Stimulated activated CD8-positive, alpha-beta memory T cell treated with anti-CD3 and anti-CD28 coated beads, Interleukin-4, amount 100 ng/mL, for 1 hour (primary cell): Measurements from ENCODE around the gene DPY19L1.
"Not testable (repeated sequence)": the region's sequence is repeated elsewhere in the genome, so short reads cannot be mapped to it uniquely, and the experiment has no call there.

Source experiments
- DNase-seq, 2 donors: peaks; one replicate each; pipeline ENCODE4 v3.0.0-alpha.2; 2020; ENCODE audit warnings: low read depth in 2 of 2, low spot score in 1 of 2

DPY19L1 gene

DNA sequence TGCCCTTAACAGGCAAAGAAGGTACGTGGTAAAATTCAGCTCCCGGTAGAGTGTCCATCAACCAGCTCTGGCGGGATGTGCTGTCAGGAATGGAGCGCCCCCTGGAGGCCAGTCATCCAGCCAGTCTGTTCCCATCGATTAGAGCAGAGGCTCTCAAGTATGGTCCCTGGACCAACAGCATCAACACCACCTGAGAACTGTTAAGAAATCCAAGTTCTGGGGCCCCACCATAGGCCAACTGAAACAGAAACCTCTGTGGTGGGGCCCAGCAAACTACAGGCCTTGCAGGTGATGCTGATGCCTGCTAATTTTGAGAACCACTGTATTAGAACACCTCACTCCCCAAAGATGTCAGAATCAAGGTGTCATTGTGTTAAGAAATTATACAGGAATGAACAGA lies 109.2 kb downstream of the DPY19L1 start:
- peak in 1 of 2 donors; percentile 4 for DNase-seq

DNA sequence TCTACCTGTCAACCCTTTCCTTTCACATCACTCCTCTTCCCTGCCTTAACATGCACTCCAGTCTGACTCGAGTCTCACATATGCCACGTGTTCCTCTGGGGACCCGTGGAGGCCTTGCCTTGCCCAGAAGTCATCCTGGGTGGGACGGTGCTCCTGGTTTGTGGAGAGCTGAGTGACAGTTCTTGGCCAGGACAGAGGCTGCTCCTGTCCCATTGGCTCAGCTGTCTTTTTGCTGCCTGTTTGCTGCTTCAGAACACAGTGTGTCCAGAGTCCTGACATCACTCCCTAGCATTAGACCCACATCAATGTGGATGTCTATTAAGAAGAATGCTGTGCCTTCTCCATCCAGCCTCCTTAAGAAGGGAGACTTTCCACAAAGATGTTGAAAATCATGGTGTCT lies 116.8 kb downstream of the DPY19L1 start:
- not testable (repeated sequence) for DNase-seq

DNA sequence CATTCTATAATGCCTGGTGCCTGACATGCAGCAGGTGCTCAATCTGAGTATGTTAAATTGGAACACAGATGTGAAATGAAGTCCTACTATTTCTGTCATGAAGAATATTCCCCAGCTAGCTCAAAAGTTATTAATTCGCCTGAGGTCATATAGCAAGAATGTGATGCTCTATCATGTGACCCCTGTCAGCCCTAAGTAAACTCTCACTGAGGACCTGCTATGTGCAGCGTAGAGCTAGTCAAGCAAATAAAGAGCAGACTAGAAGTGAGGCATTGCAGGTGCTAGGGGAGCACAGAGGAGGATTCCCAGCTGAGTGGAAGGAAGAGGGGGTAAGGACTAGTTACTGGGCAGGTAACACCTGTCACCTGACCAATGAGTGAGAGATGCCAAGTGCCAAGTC lies 118.2 kb downstream of the DPY19L1 start:
- DNase-seq, result not testable (repeated sequence)

DNA sequence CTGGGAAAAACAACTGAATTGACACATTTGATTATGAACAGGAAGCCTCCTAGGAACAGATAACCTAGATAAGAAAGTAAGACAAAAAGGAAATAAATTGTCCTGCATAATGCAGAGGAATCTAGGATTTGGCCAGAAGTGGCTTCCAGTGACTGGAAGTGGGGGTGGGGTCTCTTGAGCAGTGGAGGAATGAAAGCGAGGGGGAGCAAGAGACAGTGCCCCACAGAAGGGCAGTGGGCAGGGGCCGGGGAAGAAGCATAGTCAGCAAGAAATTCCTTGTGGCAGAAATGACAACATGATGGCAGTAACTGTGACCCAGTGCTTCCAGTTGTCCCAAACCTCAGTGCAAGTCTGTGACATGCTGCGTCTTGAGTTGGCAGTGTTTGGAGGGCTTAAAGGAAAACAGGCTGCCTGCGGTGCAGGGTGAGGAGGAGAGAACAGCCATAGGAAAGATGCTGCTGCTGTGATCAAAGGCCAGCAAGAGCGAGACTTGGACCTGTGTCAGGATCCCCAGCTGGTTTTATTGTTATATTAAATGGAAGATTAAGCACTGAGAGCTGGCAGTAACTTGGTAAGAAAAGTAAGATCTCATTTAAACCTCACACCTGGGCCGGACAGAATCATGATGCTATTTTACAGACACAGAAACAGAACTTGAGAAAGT lies 119.0 kb downstream of the DPY19L1 start:
- DNase-seq, result not testable (repeated sequence)

DNA sequence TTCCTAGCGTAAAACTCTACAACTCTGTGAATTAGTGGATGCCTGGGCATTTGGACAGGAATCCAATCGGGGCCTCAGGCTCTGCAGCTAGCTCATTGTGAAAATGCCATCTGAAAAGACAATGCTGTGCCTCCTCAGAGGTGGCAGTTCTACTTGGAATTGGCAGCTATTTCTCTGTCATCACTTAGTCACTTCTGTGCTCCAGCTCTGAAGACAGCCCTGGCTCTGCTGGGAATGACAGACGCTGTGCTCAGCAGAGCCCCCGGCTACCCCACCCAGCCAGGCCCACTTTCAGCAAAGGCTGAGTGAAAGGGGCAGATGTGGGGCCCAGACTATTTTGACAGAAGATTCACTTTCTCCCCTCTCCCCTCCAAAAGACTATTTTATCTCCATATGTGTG lies 119.8 kb downstream of the DPY19L1 start:
- DNase-seq, result not testable (repeated sequence)

DNA sequence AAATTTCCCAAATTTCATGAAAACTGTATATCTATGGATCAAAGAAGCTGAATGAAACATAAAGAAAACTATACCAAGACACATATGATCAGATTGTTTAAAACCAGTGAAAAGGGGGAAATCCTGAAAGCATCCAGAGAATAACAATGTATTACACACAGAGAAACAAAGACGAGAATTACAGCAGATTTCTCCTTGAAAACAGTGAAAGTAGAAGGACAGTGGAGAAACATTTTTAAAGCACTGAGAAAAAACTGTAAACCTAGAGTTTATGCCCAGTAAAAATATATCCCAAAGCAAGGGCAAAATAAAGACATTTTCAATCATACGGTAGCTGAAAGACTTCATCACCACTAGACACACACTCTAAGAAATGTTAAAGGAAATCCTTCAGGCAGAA lies 121.0 kb downstream of the DPY19L1 start:
- no peak for DNase-seq

DNA sequence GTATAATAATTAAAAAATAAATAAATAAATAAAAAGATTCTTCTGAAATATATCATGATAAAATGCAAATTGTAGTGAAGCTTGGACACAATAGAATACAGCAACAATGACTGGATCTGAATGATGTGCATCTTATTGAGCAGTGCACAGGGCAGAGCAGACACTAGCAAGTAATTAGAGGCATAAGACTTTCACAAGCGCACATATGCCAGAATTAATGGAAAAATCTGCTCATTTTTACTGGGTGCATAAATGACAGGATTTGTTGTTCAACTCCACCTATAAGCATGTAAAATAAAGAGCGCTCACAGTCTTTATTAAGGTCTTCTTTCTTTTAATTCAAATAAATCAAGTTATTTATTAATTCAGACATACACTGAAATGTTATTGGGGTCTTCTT lies 125.0 kb downstream of the DPY19L1 start:
- DNase-seq, result no peak

DNA sequence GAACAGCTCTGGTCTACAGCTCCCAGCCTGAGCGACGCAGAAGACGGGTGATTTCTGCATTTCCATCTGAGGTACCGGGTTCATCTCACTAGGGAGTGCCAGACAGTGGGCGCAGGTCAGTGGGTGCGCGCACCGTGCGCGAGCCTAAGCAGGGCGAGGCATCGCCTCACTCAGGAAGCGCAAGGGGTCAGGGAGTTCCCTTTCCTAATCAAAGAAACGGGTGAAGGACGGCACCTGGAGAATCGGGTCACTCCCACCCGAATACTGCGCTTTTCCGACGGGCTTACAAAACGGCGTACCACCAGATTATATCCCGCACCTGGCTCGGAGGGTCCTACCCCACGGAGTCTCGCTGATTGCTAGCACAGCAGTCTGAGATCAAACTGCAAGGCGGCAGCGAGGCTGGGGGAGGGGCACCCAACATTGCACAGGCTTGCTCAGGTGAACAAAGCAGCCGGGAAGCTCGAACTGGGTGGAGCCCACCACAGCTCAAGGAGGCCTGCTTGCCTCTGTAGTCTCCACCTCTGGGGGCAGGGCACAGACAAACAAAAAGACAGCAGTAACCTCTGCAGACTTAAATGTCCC lies 130.9 kb downstream of the DPY19L1 start:
- not testable (repeated sequence) for DNase-seq

DNA sequence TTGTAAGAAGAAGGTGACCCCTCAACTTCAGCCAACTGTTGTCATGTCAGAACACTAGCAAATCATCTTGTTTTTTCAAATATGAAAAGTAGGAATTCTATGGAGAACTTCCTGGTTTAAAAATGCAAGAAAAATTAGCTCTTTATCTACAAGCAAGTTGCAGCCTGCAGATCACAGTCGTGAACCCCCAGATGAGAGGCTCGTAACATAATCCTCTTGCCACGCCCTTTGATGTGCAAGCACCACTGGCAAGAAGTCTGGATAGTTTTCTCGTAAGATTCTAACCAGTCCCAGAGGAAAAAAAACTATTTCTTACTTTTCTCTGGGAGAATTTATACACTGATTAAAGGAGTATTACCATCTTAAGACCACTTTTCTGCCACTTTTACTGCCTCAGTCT lies 132.3 kb downstream of the DPY19L1 start:
- DNase-seq, result no peak

DNA sequence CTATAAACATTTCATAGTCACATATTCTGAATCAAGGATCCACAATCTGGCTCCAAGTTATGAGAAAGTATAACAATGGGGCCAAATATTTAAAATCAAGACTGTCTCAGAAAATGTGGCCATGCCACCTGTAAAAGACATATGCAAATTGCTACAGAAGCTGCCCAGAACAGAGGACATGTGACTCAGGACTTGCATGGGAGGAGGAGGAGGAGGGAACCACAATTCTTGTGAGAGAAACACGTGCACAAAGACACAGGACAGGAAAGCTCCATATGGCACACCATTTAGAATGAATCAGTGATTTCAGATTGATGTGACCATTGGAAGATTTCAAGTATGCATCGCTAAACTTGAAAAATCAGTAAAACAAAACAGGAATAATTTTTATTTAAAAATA lies 133.4 kb downstream of the DPY19L1 start:
- not testable (repeated sequence) for DNase-seq

DNA sequence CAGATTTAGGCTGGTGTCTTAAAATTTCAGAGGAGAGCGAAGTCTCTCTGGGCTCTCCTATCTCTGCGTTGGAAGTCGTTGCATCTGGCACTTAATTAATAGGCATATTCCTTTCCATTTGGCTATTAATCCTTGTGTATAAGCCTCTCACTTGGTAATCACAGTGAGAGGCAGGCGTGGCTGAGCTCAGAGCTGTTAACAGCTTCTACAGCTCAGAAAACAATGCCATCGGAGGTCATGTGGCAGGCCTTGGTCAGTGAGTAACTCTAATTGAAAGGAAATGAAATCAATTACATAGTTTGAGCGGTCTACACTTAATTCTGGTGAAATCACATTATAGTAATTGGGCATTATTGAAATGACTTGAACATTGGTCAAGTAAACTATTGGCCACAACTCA lies 135.1 kb downstream of the DPY19L1 start:
- no peak for DNase-seq

DNA sequence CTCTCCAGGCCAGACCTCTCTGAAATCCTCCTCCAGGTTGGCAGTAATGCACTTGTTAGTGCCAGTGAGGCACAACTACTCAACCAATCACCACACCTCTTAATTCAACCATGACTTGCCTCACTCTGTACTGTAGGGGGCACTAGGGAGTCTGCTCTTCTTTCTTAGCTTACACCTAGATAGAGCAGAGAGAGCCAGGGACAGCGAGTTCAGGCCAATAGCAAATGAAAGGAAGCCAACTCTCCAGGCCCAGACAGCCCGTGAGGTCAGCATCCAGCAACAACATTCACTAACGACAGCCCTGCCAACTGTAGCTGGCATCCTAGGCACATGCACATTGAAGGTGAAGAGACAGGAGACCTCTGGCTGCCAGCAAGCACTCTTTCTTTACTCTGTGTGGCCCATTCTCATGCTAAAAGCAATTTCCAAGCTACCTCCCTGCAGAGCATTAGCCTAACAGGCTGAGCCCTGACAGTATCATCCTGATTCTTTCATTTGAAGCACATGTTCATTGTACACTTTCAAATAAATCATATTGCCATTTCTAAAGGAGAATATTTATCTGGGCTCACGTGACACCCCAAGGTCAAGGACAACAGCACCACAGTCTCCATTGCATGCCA lies 136.3 kb downstream of the DPY19L1 start:
- no peak for DNase-seq

DNA sequence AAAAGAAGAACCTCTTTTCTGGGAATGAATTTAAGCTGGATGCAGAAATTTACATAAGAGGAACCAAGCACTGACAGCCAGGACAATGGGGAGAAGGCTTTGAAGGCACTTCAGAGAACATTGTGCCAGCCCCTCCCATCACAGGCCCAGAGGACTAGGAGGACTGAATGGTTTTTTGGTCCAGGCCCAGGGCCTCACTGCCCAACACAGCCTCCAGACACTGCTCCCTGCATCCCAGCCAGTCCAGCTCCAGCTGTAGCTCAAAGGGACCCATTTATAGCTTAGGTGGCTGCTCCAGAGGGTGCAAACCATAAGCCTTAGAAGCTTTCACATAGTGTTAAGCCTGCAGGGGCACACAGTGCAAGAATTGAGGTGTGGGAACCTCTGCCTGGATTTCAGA lies 142.1 kb downstream of the DPY19L1 start:
- DNase-seq, result no peak

DNA sequence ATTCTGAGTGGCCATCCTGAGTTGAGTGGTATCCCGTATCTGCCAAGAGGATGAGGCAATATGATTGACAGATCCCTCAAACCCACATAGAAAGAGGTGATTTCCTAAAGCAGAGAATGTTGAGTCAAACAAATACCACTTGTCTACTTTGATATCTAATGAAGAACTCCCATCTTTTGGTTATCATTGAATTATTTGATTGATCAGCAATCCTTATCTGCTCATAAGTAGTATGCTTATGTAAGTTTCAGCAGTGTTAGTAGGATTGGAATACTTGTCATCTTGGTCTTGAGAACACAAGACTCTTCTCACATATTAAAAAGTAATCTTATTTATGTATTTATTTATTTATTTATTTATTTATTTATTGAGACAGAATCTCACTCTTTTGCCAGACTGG lies 147.3 kb downstream of the DPY19L1 start:
- DNase-seq, result no peak

DNA sequence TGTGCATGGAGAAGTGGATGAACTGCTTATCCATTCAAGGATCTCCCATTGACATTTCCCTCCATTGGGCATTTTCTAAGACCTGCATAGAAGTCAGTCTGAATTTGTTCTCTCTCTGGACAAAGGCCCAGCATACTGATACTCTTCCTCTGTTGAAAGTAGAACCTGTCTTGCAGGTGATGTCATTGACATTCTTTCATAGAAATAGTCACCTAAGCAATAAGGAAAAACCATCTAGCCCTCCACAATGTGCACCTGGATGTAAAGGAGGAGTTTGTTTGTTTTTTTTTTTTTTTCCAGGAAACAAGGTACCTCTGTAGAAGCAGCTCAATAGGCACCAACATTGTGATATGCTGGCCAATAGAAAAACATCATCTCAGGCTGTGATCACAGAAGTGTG lies 150.4 kb downstream of the DPY19L1 start:
- DNase-seq, result no peak

DNA sequence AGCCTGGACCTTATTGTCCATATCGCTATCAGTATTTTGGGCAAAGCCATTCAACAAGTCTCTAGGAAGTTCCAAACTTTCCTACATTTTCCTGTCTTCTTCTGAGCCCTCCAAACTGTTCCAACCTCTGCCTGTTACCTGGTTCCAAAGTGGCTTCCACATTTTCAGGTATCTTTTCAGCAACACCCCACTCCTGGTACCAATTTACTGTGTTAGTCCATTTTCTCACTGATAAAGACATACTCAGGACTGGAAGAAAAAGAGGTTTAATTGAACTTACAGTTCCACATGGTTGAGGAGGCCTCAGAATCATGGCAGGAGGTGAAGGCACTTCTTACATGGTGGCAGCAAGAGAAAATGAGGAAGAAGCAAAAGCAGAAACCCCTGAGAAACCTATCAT lies 153.4 kb downstream of the DPY19L1 start:
- DNase-seq, result not testable (repeated sequence)

DNA sequence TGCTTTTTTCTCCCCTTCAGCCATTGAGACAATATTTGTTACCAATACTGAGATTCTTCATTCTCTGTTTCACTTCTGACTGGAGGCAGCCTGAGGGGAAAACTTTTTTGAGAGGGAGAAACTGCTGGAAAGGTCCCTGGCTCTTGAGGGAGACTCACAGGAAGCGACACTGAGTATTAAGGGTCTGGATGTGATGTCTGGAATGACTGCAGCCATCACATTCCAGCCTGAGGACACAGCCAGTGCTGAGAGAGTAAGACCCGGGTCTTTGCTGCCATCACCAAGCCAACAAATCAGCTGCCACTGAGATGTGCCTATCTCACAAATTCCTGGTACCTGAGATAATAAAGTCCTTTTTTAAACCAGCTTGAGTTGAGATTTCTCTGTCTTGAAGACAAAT lies 157.4 kb downstream of the DPY19L1 start:
- DNase-seq, result no peak

DNA sequence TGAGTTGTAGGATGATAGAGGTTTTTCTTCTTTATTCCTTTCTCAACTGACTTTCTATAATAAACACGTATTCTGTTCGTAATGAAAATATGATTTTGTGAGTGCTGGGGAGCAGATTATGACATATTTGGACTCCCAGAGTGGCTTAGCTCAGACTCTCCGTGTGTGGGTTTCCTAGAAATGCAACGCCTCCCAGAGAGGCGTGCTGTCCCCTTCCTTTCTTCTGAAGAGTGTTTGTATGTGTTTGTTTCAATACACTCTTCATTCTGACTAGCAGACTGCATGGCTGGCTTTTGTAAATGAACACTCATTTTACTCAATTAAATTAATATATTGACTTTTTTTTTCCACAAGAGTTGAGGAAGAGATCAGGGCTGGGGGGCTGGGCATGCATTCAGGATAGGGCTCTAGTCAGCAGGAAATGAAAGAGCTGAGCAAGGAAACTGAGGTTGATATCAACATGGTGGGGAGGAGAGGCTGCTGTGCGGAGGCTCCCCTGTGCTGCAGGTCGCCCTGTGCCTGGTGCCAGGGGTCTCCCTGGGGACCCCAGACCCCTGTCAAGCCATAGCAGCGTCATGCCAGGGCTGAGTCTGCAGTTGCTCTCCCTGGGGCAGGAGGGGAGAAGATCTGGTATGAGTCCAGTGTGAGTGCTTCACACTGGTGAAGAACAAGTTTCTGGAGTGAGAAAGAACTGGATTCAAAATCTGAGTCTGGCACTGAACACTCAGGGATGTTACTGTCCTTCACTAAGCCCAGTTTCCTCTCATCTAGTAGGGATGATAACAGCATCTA lies 158.1 kb downstream of the DPY19L1 start:
- not testable (repeated sequence) for DNase-seq
